MM.1S (cell line): ENCODE results near the gene RNLS.

Source experiments
- DNase-seq: peaks from one replicate; pipeline ENCODE4 v3.0.0-alpha.2; 2015
- H2AFZ ChIP-seq: fragments of 300-600 bp; sonication (generic); 2 replicates; pipeline ENCODE4 v1.6.0; 2016; ENCODE audit warnings: antibody characterized with exemption, low read length
- H3F3A ChIP-seq: fragments of 300-600 bp; sonication (generic); 2 replicates; pipeline ENCODE4 v1.6.1; 2016; ENCODE audit warnings: mild to moderate bottlenecking, antibody characterized with exemption, low read length, moderate library complexity, mixed read lengths; ENCODE audit not compliant: insufficient read depth
- H3K27ac ChIP-seq: fragments of 300-600 bp; sonication (generic); 2 replicates; pipeline ENCODE4 v1.5.1; 2016; ENCODE audit warnings: mild to moderate bottlenecking, low read length
- H3K27me3 ChIP-seq: fragments of 300-600 bp; sonication (generic); replicated peaks from 2 replicates; pipeline ENCODE4 v1.6.0; 2016; ENCODE audit warnings: low read length; ENCODE audit not compliant: insufficient read depth
- H3K36me3 ChIP-seq: fragments of 300-600 bp; sonication (generic); replicated peaks from 2 replicates; pipeline ENCODE4 v1.6.1; 2016; ENCODE audit warnings: mild to moderate bottlenecking, low read length, mixed read lengths; ENCODE audit not compliant: insufficient read depth
- H3K4me1 ChIP-seq: fragments of 300-600 bp; sonication (generic); 2 replicates; pipeline ENCODE4 v1.6.1; 2016; ENCODE audit warnings: low read length, mixed read lengths
- H3K4me2 ChIP-seq: fragments of 300-600 bp; sonication (generic); 2 replicates; pipeline ENCODE4 v1.6.0; 2016; ENCODE audit warnings: low read depth, low read length
- H3K4me3 ChIP-seq: fragments of 300-600 bp; sonication (generic); 2 replicates; pipeline ENCODE4 v1.5.1; 2016; ENCODE audit warnings: low read length, mixed read lengths
- H3K79me2 ChIP-seq: fragments of 300-600 bp; sonication (generic); 2 replicates; pipeline ENCODE4 v1.6.1; 2016; ENCODE audit warnings: mixed run types, low read length, mixed read lengths
- H3K9ac ChIP-seq: fragments of 300-600 bp; sonication (generic); 2 replicates; pipeline ENCODE4 v1.6.1; 2016; ENCODE audit warnings: low read length, mixed read lengths
- H3K9me2 ChIP-seq: fragments of 300-600 bp; sonication (generic); replicated peaks from 2 replicates; pipeline ENCODE4 v1.6.1; 2016; ENCODE audit warnings: mild to moderate bottlenecking, low read length, mixed read lengths; ENCODE audit not compliant: insufficient read depth
- H3K9me3 ChIP-seq: fragments of 300-600 bp; sonication (generic); replicated peaks from 2 replicates; pipeline ENCODE4 v1.6.1; 2016; ENCODE audit warnings: mild to moderate bottlenecking, low read length, mixed read lengths; ENCODE audit not compliant: insufficient read depth
- H4K20me1 ChIP-seq: fragments of 300-600 bp; sonication (generic); 2 replicates; pipeline ENCODE4 v1.6.1; 2016; ENCODE audit warnings: mild to moderate bottlenecking, low read length, moderate library complexity, mixed read lengths; ENCODE audit not compliant: insufficient read depth
- CTCF ChIP-seq: fragments of 300-600 bp; sonication (generic); IDR thresholded peaks from 2 replicates; pipeline ENCODE4 v1.5.1; 2016; ENCODE audit warnings: antibody characterized with exemption, low read length, mixed read lengths
- EZH2 ChIP-seq: fragments of 300-600 bp; sonication (generic); optimal IDR thresholded peaks from 2 replicates; pipeline ENCODE3; 2017; ENCODE audit warnings: low read depth, mild to moderate bottlenecking, antibody characterized with exemption, low read length, mixed read lengths
- EZH2phosphoT487 ChIP-seq: fragments of 300-600 bp; sonication (generic); IDR thresholded peaks from 2 replicates; pipeline ENCODE4 v1.6.1; 2018; ENCODE audit warnings: antibody characterized with exemption, low read length

Gene RNLS

GRCh38 chr10:88473989-88474883 is 108.9 kb downstream of the RNLS start:
- H3K4me2 ChIP-seq, result no peak overlapping the region
- H3K27ac ChIP-seq, result no peak overlapping the region
- no peak for TF ChIP-seq CTCF
- no peak for TF ChIP-seq EZH2
- no peak for TF ChIP-seq EZH2phosphoT487

DNA sequence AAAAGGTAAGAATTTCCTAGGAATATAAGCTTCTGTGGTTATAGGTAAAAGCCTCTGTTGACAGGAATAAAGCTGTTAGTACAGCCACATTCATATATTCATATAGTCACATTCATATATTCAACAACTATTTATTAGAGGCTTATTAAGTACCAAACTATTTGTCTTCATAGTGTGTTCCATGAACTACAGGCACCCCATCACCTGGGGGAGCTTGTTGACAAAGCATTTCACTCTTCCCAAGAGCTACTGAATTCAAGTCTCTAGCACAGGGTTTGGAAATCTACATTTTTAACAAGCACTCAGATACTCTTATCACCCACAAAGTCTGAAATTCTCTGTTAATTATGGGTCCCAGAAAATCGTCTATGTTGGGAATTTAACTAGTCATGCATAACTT is 110.6 kb downstream of the RNLS start:
- no peaks in the 10 kb centered on the region for H3K4me1 ChIP-seq
- H3K27me3 ChIP-seq, result no peaks in the 10 kb centered on the region
- no peaks in the 10 kb centered on the region for H4K20me1 ChIP-seq
- H3K79me2 ChIP-seq, result no peaks in the 10 kb centered on the region
- DNase-seq, result no peak
- H3K9me2 ChIP-seq, result no peaks in the 10 kb centered on the region
- no peaks in the 10 kb centered on the region for H3K36me3 ChIP-seq
- H2AFZ ChIP-seq, result no peak overlapping the region
- no peak overlapping the region for H3K27ac ChIP-seq
- no peak overlapping the region for H3K9ac ChIP-seq
- H3K4me3 ChIP-seq, result no peak overlapping the region
- TF ChIP-seq EZH2 (no peak), EZH2phosphoT487 (no peak), CTCF (no peak)
- no peak overlapping the region for H3K4me2 ChIP-seq
- H3K9me3 ChIP-seq, result no peaks in the 10 kb centered on the region
- no peaks in the 10 kb centered on the region for H3F3A ChIP-seq

More at GRCh38 chr10:88473989-88474883, 108.9 kb downstream of the RNLS start:
- Histone ChIP-seq H3K9me2 (no peaks in the 10 kb centered on the region), H3F3A (no peaks in the 10 kb centered on the region), H3K4me3 (no peak overlapping the region), H2AFZ (no peak overlapping the region), H3K27me3 (no peaks in the 10 kb centered on the region), H3K4me1 (no peaks in the 10 kb centered on the region), H3K9ac (no peak overlapping the region), H3K36me3 (no peaks in the 10 kb centered on the region), H3K9me3 (no peaks in the 10 kb centered on the region), H4K20me1 (no peaks in the 10 kb centered on the region), H3K79me2 (no peaks in the 10 kb centered on the region)
- DNase-seq, result no peak

- no peak overlapping the region for H2AFZ ChIP-seq
- no peaks in the 10 kb centered on the region for H3K4me1 ChIP-seq
- no peaks in the 10 kb centered on the region for H3K36me3 ChIP-seq
- no peaks in the 10 kb centered on the region for H3K9me3 ChIP-seq
- no peak for DNase-seq
- no peaks in the 10 kb centered on the region for H3K9me2 ChIP-seq
- H3K27ac ChIP-seq, result no peak overlapping the region
- TF ChIP-seq EZH2phosphoT487, result no peak
- no peak for TF ChIP-seq CTCF
- no peak for TF ChIP-seq EZH2
- no peak overlapping the region for H3K4me3 ChIP-seq
- H3K9ac ChIP-seq, result no peak overlapping the region
- H3K27me3 ChIP-seq, result no peaks in the 10 kb centered on the region
- H4K20me1 ChIP-seq, result no peaks in the 10 kb centered on the region
- H3K79me2 ChIP-seq, result no peaks in the 10 kb centered on the region
- no peak overlapping the region for H3K4me2 ChIP-seq
- H3F3A ChIP-seq, result no peaks in the 10 kb centered on the region
Measured at GRCh38 chr10:88471899-88472298, 111.2 kb downstream of the RNLS start.
